Stimulated activated naive B cell treated with anti-CD40 and anti-IgM and Interleukin-4, amounts not matched to agents 10 μg/mL and 1 μg/mL and 100 μg/mL, for 72 hours (primary cell): ENCODE results near the gene ANP32B.
"Not testable (repeated sequence)": the region's sequence is repeated elsewhere in the genome, so short reads cannot be mapped to it uniquely, and the experiment has no call there.

ENCODE experiments used
- ATAC-seq, 2 donors: fragments of 150-1000 bp; cut with Tn5 transposase; replicated peaks; 2 replicates each; pipeline ENCODE4 v1.10.0; 2021; ENCODE audit warnings: moderate library complexity in 1 of 2
- DNase-seq: peaks from one replicate; pipeline ENCODE4 v3.0.0; 2021
- H3K27ac Mint-ChIP-seq: one replicate; pipeline ENCODE4 v1.8.0; 2022; ENCODE audit warnings: mild to moderate bottlenecking, mixed read lengths
- H3K27me3 Mint-ChIP-seq, 2 donors: one replicate each; pipeline ENCODE4 v1.8.0; 2022; ENCODE audit warnings: mixed read lengths in 2 of 2
- H3K36me3 Mint-ChIP-seq, 2 donors: one replicate each; pipeline ENCODE4 v1.8.0; 2022; ENCODE audit warnings: mixed read lengths in 2 of 2, mild to moderate bottlenecking in 1 of 2
- H3K4me1 Mint-ChIP-seq, 2 donors: one replicate each; pipeline ENCODE4 v1.8.0; 2022; ENCODE audit warnings: mixed read lengths in 2 of 2, mild to moderate bottlenecking in 1 of 2
- H3K4me3 Mint-ChIP-seq, 2 donors: one replicate each; pipeline ENCODE4 v1.8.0; 2022; ENCODE audit warnings: mild to moderate bottlenecking in 2 of 2, mixed read lengths in 2 of 2, moderate library complexity in 1 of 2
- H3K9me3 Mint-ChIP-seq, 2 donors: one replicate each; pipeline ENCODE4 v1.8.0; 2022; ENCODE audit warnings: mixed read lengths in 2 of 2, mild to moderate bottlenecking in 1 of 2

Gene ANP32B

GRCh38 chr9:97993000-97993399 is 9.9 kb downstream of the ANP32B start:
- no peak for DNase-seq
- H3K27ac Mint-ChIP-seq: no peak overlapping the region
- H3K9me3 Mint-ChIP-seq: no peaks in the 10 kb centered on the region
- no peaks in the 10 kb centered on the region for H3K27me3 Mint-ChIP-seq
- ATAC-seq: peak; percentile 87 to 88
- no peak overlapping the region for H3K4me3 Mint-ChIP-seq
- peaks cover 35 to 67% of the 10 kb centered on the region in 2 donors for H3K4me1 Mint-ChIP-seq
- peaks cover 11 to 21% of the 10 kb centered on the region in 2 donors for H3K36me3 Mint-ChIP-seq

DNA sequence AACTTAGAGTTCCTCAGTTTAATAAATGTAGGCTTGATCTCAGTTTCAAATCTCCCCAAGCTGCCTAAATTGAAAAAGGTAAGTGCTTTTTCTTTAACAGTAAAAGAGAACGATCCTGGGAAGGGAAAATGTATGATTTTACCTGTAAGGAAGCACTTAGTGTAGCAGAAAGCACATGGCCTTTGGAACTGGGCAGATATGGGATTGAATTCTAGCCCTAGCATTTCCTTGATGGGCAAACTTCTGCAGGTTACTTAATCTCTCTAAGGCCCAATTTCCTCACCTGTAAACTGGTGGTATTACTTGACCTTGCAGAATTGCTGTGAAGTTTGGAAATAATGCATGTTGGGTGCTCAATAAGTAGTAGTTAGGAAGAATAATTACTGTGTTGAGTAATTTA is 11.6 kb downstream of the ANP32B start:
- Mint-ChIP-seq H3K27me3 (no peaks in the 10 kb centered on the region), H3K27ac (no peak overlapping the region), H3K4me3 (no peak overlapping the region), H3K36me3 (peaks cover 18 to 24% of the 10 kb centered on the region in 2 donors), H3K4me1 (peaks cover 22 to 54% of the 10 kb centered on the region in 2 donors), H3K9me3 (no peaks in the 10 kb centered on the region)
- ATAC-seq (no peak), DNase-seq (no peak)

DNA sequence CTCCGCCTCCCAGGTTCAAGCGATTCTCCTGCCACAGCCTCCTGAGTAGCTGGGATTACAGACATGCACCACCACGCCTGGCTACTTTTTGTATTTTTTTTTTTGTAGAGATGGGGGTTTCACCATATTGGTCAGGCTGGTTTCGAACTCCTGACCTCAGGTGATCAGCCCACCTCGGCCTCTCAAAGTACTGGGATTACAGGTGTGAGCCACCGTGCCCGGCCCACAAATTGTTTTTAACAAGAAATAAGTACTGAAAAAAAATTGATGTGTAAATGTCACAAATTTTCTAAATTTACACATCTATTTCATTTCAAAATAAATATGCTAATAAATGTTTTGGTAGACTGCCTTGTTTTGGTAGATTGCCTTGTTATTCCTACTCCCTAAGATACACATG is 13.5 kb downstream of the ANP32B start:
- Mint-ChIP-seq H3K4me1 (peaks cover 11 to 35% of the 10 kb centered on the region in 2 donors), H3K36me3 (peaks cover 24 to 27% of the 10 kb centered on the region in 2 donors)
- not testable (repeated sequence) for H3K27ac Mint-ChIP-seq, DNase-seq, H3K4me3 Mint-ChIP-seq, H3K27me3 Mint-ChIP-seq, ATAC-seq, H3K9me3 Mint-ChIP-seq

DNA sequence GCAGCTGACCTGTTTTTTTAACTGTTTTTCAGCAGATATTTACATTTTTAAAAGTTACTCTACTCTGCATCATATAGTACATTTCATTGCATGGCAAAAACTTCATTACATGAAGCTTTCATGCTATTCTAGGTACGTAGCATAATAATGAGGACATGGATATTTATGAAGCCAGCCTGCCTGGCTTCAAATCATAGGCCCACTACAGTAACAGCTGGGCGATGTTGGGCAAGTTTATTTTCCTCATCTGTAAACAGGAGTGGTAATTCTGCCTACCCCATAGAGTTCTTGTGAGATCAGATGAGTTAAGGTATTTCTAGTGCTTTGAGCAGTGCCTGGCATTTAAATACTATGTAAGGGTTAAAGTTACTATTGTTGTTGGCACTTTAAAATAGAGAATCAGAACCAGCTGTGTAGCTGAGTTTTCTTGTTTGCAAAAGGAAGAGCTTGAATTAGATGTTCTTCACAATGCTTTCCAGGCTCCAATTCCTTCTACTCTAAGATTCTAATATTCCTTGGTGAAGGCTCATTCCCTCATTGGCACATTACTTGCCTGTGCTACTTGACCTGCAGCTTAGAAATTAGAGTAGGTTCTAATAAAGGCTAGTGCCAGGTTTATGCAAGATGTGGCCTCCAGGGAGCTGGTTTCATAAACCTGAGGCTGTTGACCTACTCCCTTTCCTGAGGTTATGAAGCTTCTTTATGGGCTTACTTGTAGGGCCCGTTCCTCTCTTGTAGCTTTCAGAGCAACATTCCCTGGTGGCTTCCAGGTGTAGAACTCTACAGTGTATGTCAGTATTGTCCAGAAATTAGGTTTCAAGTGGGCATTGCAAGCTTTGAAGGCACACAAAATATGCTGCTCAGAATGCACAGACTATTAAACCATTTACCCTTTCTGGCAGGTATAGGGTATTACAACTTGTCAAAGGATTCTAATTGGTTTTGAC is 14.5 kb downstream of the ANP32B start:
- no peak overlapping the region for H3K4me3 Mint-ChIP-seq
- no peaks in the 10 kb centered on the region for H3K27me3 Mint-ChIP-seq
- H3K9me3 Mint-ChIP-seq: no peaks in the 10 kb centered on the region
- peaks cover 8 to 25% of the 10 kb centered on the region in 2 donors for H3K4me1 Mint-ChIP-seq
- peaks cover 24 to 27% of the 10 kb centered on the region in 2 donors for H3K36me3 Mint-ChIP-seq
- ATAC-seq (no peak), DNase-seq (no peak)
- H3K27ac Mint-ChIP-seq: no peak overlapping the region

DNA sequence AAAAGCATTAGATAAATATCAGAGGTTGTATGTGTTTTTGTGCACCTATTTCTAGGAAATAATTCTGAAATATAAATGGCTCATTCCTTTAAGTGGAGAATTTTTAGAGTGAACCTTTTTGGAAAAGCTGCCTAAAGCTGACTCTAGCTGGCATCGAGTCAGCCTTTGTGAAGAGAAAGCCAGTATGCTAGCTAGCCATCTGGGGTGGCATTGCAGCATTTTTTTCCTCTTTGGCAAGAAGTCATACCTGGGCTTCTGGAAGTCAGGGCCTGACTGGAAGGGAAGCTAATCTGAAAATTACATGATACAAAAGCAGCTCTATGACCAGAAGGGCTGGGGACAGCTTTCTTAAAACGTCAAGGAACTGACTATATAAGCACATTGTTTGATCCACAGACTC is 19.7 kb downstream of the ANP32B start:
- no peak overlapping the region for H3K4me3 Mint-ChIP-seq
- no peaks in the 10 kb centered on the region for H3K27me3 Mint-ChIP-seq
- H3K27ac Mint-ChIP-seq: no peak overlapping the region
- H3K36me3 Mint-ChIP-seq: peaks cover 36 to 43% of the 10 kb centered on the region in 2 donors
- ATAC-seq (no peak), DNase-seq (no peak)
- peaks cover 3 to 10% of the 10 kb centered on the region in 2 donors for H3K4me1 Mint-ChIP-seq
- H3K9me3 Mint-ChIP-seq: no peaks in the 10 kb centered on the region

DNA sequence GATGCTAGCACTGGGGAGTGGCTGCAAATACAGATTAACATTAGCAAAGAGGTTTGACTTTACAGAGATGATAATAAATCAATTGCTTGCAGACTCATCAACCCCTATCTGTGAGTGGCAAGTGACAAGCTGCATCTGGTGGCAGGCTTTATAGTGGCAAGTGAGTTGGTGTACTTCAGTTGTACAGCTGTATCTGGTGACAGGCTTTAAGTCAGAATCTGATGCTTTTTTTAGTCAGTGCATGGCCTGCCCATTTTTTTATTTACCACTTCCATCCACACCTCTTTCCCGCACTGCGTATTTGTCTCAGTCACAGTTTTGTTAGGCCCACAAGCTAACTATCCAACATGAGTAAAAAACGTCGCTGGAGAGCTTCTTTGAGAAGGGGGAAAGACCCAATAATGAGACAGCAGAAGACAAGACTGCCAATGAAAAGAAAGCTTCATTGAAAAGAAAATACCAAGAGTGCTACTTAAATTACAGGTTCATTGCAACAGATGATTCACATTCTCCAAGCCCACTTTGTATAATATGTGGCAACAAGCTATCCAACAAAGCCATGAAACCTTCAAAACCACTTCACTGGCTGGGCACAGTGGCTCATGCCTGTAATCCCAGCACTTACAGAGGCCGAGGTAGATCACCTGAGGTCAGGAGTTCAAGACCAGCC is 23.1 kb downstream of the ANP32B start:
- Mint-ChIP-seq H3K4me1 (peaks cover 11 to 29% of the 10 kb centered on the region in 2 donors), H3K36me3 (peaks cover 38 to 57% of the 10 kb centered on the region in 2 donors), H3K27me3 (no peaks in the 10 kb centered on the region), H3K9me3 (no peaks in the 10 kb centered on the region), H3K4me3 (no peak overlapping the region), H3K27ac (no peak overlapping the region)
- DNase-seq: no peak
- ATAC-seq: no peak

GRCh38 chr9:98007251-98007928 is 24.2 kb downstream of the ANP32B start:
- no peak overlapping the region for H3K27ac Mint-ChIP-seq
- H3K9me3 Mint-ChIP-seq: no peaks in the 10 kb centered on the region
- H3K4me1 Mint-ChIP-seq: peaks cover 11 to 29% of the 10 kb centered on the region in 2 donors
- peaks cover 43 to 66% of the 10 kb centered on the region in 2 donors for H3K36me3 Mint-ChIP-seq
- ATAC-seq: peak; percentile 24 to 31
- no peak overlapping the region for H3K4me3 Mint-ChIP-seq
- no peak for DNase-seq
- no peaks in the 10 kb centered on the region for H3K27me3 Mint-ChIP-seq

- DNase-seq: no peak
- ATAC-seq: no peak
- H3K4me1 Mint-ChIP-seq: peaks cover 11 to 29% of the 10 kb centered on the region in 2 donors
- H3K4me3 Mint-ChIP-seq: no peak overlapping the region
- no peaks in the 10 kb centered on the region for H3K27me3 Mint-ChIP-seq
- no peak overlapping the region for H3K27ac Mint-ChIP-seq
- no peaks in the 10 kb centered on the region for H3K9me3 Mint-ChIP-seq
- H3K36me3 Mint-ChIP-seq: peaks cover 44 to 69% of the 10 kb centered on the region in 2 donors
These were observed 25.6 kb downstream of the ANP32B start for GRCh38 chr9:98008764-98009163.

GRCh38 chr9:98009437-98009836 is 26.3 kb downstream of the ANP32B start:
- ATAC-seq: no peak

GRCh38 chr9:98009936-98010335 is 26.8 kb downstream of the ANP32B start:
- DNase-seq: no peak
- Mint-ChIP-seq H3K27me3 (no peaks in the 10 kb centered on the region), H3K36me3 (peaks cover 41 to 64% of the 10 kb centered on the region in 2 donors), H3K4me3 (no peak overlapping the region), H3K9me3 (no peaks in the 10 kb centered on the region), H3K27ac (peak overlapping the region; percentile 61), H3K4me1 (peaks cover 9 to 34% of the 10 kb centered on the region in 2 donors)
- ATAC-seq: no peak

More at GRCh38 chr9:98009437-98009836, 26.3 kb downstream of the ANP32B start:
- DNase-seq: no peak
- Mint-ChIP-seq H3K27ac (peak overlapping the region; percentile 61), H3K9me3 (no peaks in the 10 kb centered on the region), H3K36me3 (peaks cover 44 to 64% of the 10 kb centered on the region in 2 donors), H3K27me3 (no peaks in the 10 kb centered on the region), H3K4me3 (no peak overlapping the region), H3K4me1 (peaks cover 11 to 29% of the 10 kb centered on the region in 2 donors)

- H3K4me1 Mint-ChIP-seq: peaks cover 12 to 39% of the 10 kb centered on the region in 2 donors
- DNase-seq (peak; percentile 15), ATAC-seq (peak; percentile 90 to 93)
- peak overlapping the region; percentile 52 for H3K27ac Mint-ChIP-seq
- no peaks in the 10 kb centered on the region for H3K27me3 Mint-ChIP-seq
- H3K36me3 Mint-ChIP-seq: peaks cover 41 to 67% of the 10 kb centered on the region in 2 donors
- H3K9me3 Mint-ChIP-seq: no peaks in the 10 kb centered on the region
- H3K4me3 Mint-ChIP-seq: no peak overlapping the region
These were observed 27.3 kb downstream of the ANP32B start for GRCh38 chr9:98010445-98010844.

DNA sequence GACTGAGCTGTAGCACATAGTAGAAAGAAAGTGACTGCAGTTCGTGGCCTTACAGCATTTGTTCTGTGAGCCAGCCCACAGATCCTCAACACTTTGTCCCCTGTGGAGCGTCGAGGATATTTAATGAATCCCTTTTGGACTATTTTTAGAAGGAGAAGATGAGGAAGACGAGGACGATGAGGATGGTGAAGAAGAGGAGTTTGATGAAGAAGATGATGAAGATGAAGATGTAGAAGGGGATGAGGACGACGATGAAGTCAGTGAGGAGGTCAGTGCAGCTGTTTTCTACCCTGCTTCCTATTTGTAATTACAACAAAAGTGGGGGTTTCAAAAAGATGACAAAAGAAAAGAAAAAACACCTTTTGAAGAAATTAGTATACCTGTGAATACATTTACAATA is 28.0 kb downstream of the ANP32B start:
- Mint-ChIP-seq H3K27me3 (no peaks in the 10 kb centered on the region), H3K4me1 (peaks cover 11 to 39% of the 10 kb centered on the region in 2 donors), H3K36me3 (peaks cover 37 to 66% of the 10 kb centered on the region in 2 donors), H3K27ac (peak overlapping the region; percentile 2), H3K4me3 (no peak overlapping the region), H3K9me3 (no peaks in the 10 kb centered on the region)
- ATAC-seq (no peak), DNase-seq (no peak)

- no peak for ATAC-seq
- no peak for DNase-seq
- Mint-ChIP-seq H3K4me3 (no peak overlapping the region), H3K27ac (peak overlapping the region; percentile 44), H3K36me3 (peaks cover 46 to 67% of the 10 kb centered on the region in 2 donors), H3K9me3 (no peaks in the 10 kb centered on the region), H3K4me1 (peaks cover 5 to 10% of the 10 kb centered on the region in 2 donors), H3K27me3 (no peaks in the 10 kb centered on the region)
These were observed 33.1 kb downstream of the ANP32B start for GRCh38 chr9:98016137-98016680.

DNA sequence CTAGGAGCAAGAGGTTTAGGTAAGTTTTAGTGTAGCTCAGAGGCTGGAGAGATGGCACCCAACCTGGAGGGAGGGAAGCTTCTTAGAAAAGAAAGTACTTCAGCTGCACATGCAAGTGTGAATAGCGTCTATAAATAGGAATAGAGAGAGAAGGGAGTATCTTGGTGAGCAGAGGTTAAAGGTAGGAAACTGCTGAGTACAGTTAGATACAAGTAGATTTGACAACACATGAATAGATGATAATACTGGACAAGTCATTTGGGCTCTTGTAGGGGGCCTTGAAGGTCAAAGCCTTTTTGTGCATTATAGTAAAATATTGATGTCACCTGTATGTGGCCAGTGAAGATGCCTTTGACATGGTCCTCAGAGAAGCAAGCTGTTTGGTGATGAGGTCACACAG is 34.2 kb downstream of the ANP32B start:
- H3K27me3 Mint-ChIP-seq: no peaks in the 10 kb centered on the region
- ATAC-seq (no peak), DNase-seq (no peak)
- H3K4me1 Mint-ChIP-seq: peaks cover 9 to 10% of the 10 kb centered on the region in 2 donors
- H3K36me3 Mint-ChIP-seq: peaks cover 47 to 68% of the 10 kb centered on the region in 2 donors
- no peaks in the 10 kb centered on the region for H3K9me3 Mint-ChIP-seq
- H3K4me3 Mint-ChIP-seq: no peak overlapping the region
- H3K27ac Mint-ChIP-seq: peak overlapping the region; percentile 48
